Measurements from ENCODE around the gene DNAH6. TPM values are rescaled to one million over a fixed set of nuclear protein-coding genes. Genes with fewer than 3 reads are reported as not detected.
A peak's percentile ranks its signal among the peaks of the same experiment; 100 is the strongest.

The DNAH6 gene
- total RNA-seq, 1 experiment from 2014 or later, result 0.12 TPM

DNA sequence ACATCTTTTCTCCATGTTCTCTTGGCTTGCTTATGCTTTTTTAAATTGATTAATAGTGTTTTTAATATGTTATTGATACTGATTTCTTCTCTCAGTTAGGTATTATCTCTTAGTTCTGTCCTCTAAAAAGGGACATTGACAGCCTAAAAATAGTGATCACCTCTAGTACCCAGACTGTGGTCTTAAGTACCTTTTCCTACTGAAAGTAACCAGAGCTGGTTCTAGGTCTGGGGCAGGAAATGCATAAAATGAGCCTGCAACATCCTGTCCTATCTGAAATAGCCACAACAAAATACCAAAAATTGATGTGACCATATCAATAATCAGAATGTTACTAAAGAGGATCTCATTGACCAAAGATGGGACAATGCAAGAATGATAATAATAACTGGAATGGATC is 113.3 kb downstream of the DNAH6 start:
- DNase-seq (ENCODE audit: low read depth), result no peak

DNA sequence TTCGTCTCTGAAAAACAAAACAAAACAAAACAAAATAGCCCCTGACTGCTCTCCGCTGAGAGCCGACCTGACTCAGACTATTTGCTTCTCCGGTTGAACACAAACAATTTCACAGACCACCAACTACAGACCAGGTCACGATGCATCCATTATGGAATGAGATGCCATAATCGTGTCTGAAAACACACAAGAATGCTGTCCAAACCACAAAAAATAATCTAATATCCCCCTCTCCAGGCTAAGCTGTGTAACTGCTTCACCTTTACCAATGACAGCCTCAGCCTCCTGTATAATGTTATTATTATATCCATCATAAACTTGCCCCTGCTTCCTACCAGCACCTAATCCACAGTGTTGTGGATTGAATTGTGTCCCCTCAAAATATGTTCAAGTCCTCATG is 114.7 kb downstream of the DNAH6 start:
- DNase-seq (ENCODE audit: low read depth), result peak; percentile 39

- DNase-seq (ENCODE audit: low read depth), result no peak
Measured at GRCh38 chr2:84631985-84632384, 115.7 kb downstream of the DNAH6 start.

DNA sequence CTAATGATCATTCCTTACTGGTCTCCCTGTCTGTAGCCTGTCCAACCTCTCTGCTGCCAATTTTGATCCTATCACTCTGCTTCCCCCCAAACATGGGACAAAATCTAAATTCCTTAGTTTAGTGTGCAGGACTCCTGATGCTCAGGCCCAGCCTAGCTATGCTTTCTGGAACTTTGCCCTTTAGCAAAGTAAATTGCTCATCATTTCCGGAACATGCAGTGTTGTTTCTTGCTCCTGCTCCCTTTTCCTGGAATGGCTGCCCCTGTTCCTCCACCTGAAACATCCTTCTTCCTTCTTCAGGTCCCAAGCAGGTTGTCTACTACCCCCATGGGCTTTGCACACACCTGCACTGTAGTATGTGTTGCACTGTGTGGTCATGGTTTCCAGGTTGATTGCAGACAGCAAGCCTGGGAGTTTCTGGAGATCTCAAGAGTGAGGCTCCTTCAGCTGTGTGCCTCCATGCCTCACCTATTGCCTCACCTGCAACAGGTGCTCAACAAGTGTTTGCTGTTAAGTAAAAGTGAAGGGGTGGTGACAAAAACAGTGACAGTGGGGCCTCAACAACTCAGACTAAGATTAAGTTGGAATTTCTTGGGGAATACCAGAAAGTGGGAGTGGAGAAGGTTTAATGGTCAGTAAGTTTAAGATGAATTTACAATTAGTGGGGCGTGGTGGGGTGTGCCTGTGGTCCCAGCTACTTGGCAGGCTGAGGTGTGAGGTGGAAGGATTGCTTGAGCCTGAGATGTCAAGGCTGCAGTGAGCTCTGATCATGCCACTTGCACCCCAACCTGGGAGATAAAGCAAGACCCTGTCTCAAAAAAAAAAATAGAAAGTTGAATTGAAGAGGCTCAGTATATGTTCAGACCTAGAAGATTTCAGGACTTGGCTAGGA is 120.0 kb downstream of the DNAH6 start:
- DNase-seq (ENCODE audit: low read depth), result no peak

DNA sequence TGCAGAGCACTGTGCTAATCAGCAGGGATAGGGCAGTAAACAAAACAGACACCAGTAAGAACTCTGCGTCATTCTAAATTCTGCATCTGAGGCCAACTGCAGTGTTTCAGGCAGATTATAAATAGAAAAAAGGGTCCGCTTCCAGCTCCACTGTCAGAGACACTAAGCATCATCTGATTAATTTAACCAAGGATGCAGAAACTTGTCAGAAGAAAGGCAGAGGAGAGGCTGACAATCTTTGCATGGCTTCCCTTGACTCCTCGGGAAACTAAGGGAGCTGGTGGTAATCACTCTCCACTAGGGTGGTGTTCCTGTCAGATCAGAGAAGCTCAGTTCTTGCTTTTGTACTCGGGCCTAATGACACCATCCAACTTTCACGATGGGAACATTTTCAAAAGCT is 123.5 kb downstream of the DNAH6 start:
- DNase-seq (ENCODE audit: low read depth), result no peak

GRCh38 chr2:84640411-84640810 is 124.1 kb downstream of the DNAH6 start:
- DNase-seq (ENCODE audit: low read depth), result no peak

DNA sequence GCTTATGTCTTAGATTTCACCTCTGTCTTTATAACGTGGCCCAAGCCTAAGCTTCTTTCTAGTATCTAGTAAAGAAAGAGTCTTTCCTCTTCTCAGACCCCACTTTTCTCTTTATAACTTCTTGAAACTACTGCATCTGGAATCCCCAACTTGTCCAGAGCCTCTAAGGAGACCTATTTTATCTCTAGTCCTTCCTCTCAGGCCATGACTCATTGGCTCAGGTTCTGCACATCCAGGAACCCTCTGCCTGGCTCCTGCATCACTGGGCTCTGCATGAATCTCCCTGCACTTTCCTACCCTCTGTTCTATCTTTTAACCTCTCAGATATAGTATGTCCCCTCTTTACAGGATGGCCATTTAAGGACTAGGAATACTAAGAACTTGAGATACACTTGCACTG is 124.7 kb downstream of the DNAH6 start:
- DNase-seq (ENCODE audit: low read depth), result no peak

DNA sequence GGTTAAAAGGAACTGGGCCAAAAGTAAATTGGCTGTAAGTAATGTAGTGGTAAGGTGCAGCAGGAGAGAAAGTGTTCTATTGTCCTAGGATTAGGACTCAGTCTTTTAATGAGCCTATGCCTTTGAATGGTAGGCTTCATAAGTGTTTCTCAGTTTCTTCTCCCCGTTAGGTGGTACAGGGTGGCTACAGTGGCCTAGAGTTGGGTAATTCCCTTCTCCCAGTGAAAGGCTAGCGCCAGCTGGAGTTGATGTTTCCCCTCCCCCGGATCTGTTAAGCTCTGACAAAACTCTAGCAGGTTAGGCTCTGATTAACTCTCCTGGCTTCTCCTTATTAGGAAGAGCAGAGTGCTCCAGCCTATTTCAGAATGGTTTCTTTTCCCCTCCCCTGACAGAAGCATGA is 127.7 kb downstream of the DNAH6 start:
- DNase-seq (ENCODE audit: low read depth), result no peak

- DNase-seq (ENCODE audit: low read depth), result no peak
Measured at GRCh38 chr2:84646514-84646913, 130.2 kb downstream of the DNAH6 start.

GRCh38 chr2:84647267-84647666 is 131.0 kb downstream of the DNAH6 start:
- no peak for DNase-seq (ENCODE audit: low read depth)

GRCh38 chr2:84649058-84649457 is 132.8 kb downstream of the DNAH6 start:
- DNase-seq (ENCODE audit: low read depth), result no peak

DNA sequence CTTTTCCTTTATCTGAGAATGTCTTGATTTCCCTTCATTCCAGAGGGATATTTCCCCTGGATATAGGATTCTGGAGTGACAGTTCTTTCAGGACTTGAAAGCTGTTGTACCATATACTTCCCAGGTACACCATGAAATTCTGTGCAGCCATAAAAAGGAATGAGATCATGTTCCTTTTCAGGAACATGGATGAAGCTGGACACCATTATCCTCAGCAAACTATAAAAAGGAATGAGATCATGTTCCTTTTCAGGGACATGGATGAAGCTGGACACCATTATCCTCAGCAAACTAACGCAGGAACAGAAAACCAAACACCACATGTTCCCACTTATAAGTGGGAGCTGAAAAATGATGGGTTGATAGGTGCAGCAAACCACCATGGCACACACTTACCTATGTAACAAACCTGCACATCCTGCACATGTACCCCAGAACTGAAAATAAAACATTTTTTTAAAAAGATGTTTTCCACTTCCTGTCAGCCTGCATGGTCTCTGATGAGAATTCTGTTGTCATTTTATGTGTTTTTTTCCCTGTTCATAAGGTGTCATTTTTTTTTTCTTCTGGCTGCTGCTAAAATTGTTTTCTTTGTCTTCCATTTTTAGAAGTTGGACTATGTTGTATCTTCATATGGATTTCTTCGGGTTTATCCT is 133.3 kb downstream of the DNAH6 start:
- no peak for DNase-seq (ENCODE audit: low read depth)

DNA sequence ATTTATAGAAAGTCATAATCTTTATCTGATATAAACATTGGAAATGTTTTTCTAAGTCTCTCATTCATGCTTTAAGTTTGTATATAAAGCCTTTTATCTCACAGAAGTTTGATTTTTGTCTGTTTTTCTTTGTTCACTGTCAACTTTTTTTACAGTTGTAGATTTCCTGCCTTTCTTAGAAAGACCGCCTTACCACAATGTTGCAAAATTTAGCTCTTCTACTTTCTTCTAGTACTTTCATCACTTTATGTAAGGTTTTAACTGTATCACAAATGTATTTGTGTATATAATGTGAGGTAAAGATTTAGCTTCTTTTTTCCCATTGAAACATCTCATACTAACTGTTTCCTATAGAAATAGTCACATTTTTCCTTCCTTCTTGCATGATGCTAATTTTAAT is 136.1 kb downstream of the DNAH6 start:
- no peak for DNase-seq (ENCODE audit: low read depth)

DNA sequence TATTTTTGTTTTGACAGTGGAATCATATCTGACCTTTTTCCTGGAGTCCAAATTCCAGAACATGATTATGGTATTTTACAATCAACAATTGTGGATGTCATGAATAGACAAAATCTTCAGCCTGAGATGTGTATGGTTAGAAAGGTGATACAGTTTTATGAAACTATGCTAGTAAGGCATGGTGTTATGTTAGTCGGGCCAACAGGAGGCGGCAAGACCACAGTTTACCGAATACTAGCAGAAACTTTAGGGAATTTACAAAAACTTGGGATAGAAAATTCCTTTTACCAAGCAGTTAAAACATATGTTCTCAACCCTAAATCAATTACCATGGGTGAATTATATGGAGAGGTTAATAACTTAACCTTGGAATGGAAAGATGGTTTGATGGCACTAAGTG is 137.0 kb downstream of the DNAH6 start:
- no peak for DNase-seq (ENCODE audit: low read depth)

- no peak for DNase-seq (ENCODE audit: low read depth)
Measured at GRCh38 chr2:84654414-84654813, 138.1 kb downstream of the DNAH6 start.

DNA sequence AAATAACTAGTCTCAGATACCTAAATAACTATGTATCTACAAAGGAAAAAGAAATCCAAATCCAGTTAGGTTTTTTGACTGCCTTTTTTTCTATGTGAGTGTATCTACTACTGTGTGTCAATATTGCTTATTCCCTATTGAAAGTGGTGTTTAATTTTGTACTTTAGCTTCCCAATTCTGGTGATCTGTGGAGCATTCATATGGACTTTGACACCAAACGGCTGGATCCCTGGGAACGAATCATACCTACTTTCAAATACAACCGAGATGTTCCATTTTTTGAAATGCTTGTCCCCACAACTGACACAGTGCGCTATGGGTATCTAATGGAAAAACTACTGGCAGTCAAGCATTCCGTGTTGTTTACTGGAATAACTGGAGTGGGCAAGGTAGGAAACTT is 152.8 kb downstream of the DNAH6 start:
- no peak for DNase-seq (ENCODE audit: low read depth)

- no peak for DNase-seq (ENCODE audit: low read depth)
Measured at GRCh38 chr2:84674099-84674498, 157.8 kb downstream of the DNAH6 start.

DNA sequence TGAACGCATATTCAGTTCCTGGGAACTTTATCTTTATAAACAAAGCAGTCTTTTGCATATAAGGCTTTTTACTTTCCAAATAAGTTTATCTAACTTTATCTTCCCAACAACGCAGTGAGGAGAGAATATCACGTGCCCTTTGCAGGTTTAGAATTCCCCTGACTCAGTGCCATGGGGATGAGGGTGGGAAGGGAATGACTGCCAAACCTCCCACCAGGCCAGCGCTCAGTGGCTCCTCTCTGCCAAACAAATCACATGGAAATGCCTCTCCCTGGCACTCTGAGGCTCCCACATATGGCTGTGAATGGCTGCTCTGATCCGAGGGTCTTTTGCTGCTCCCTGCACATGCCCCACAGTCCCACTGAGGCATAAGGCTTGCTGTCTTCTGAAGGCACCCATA is 158.3 kb downstream of the DNAH6 start:
- no peak for DNase-seq (ENCODE audit: low read depth)

- DNase-seq (ENCODE audit: low read depth), result peak; percentile 34
Measured at GRCh38 chr2:84676295-84676694, 160.0 kb downstream of the DNAH6 start.

DNA sequence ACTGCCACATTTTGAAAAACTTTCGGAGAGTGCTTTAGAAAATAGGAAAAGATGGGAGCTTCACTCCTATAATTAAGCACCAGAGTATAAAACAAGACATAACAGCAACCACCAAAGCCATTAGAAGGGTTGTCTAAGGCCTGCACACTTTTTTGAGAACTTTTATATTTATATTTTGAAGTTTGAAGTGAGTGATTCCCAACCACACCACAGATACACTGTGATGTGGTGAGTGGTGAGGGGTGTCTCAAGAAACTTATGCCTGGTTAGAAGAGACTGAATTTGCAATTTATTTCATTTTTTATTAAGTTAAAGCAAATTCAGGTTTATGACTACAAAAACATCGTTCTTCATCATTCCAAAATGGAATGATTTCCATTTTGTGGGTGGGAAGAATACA is 161.9 kb downstream of the DNAH6 start:
- DNase-seq (ENCODE audit: low read depth), result no peak

GRCh38 chr2:84686783-84687476 is 170.6 kb downstream of the DNAH6 start:
- DNase-seq (ENCODE audit: low read depth), result no peak

DNA sequence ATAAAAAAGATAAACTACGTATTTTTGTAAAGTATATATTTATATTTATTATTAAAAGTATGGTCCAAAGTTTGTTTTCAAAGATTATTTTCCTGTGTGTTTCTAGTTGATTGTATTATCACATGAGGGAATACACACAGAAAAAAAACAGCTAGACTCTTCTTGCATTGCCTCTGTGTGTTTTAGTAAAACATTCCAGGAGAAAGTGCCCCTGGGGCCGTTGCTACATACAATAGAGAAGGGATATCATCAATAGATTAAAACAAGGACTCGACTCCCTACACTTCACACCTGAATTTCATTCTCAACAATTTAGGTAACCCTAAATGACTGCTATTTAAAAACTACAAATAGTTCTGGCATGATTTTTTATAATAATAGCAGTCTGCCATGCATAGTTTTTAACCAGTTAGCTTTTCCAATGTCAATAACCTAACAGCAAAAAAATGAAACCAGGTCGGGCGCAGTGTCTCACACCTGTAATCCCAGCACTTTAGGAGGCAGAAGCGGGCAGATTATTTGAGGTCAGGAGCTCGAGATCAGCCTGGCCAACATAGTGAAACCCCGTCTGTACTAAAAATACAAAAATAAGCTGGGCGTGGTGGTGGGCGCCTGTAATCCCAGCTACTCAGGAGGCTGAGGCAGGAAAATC is 171.3 kb downstream of the DNAH6 start:
- DNase-seq (ENCODE audit: low read depth), result no peak
